HG02678 (cell line): Measurements from ENCODE around the gene NIFK.
"Not testable (repeated sequence)": the region's sequence is repeated elsewhere in the genome, so short reads cannot be mapped to it uniquely, and the experiment has no call there.

Experiments used
- ATAC-seq: cut with Tn5 transposase; IDR thresholded peaks from one replicate; pipeline ENCODE4 v1.9.1; 2021; ENCODE audit warnings: mild to moderate bottlenecking, moderate library complexity; ENCODE audit not compliant: unreplicated experiment

Gene NIFK

DNA sequence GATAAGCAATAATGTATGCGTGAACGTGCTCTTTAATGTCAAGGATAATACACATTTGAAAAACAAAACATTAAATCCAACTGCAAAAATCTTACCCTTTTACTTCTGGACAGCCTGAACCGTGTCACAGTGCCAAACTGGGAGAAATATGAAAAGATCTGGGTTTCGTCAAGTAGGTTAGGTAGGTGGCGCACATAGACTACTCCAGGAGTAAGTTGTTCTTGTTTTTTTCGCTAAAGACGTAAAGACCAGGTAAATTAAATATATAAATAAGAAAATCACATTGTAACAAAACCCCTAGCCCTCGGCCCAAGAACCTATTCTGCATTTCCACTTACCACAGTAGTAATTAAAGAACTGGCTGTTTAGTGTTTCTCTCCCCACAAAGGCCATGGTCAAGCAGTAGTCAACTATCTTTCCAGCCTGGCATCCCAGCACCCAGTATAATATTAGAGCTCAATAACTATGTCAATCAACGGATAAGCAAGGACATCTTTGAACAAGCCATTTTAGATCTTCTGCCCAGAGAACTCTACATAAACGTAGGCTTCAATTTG lies 1.1 kb downstream of the NIFK start:
- no peak for ATAC-seq

- ATAC-seq = not testable (repeated sequence)
Measured at GRCh38 chr2:121734544-121734943, 2.1 kb downstream of the NIFK start.

DNA sequence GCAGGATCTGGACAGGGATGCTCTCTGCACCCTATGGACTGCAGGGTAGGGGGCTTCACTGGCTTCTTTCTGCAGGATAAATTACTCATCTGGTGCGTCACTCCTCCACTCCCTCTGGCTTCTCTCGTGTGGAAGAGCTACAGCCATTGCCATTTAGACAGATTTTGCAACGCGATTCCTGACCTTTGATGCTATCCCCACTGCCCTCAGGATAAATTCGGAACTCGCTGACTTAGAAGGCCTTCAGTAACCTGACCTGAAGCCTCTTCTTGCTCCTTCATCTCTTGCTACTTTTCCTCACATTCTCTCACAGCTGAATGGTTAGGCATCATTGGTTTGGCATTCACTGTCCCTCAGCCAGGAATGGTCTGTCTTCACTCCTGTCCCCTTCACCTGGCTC lies 5.3 kb downstream of the NIFK start:
- no peak for ATAC-seq

GRCh38 chr2:121727950-121728349 lies 8.7 kb downstream of the NIFK start:
- ATAC-seq = no peak

DNA sequence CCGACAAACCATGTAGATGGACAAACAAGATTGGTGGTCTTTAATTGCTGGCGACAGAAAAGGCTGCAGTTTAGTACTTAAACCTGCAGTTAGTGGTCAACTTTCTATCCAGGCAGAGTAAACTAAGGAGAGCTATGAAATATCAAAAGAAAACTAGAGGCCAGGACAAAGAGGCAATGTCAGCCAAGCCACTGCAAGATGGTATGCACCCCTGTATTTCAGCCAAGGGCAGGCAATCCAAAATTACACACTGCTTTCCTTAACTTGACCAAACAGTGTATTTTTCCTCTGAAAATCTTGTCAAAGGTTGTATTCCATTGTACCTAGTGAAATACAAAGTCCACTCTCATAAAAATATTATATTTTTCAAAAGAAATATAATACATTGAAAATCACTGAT lies 9.3 kb downstream of the NIFK start:
- no peak for ATAC-seq

DNA sequence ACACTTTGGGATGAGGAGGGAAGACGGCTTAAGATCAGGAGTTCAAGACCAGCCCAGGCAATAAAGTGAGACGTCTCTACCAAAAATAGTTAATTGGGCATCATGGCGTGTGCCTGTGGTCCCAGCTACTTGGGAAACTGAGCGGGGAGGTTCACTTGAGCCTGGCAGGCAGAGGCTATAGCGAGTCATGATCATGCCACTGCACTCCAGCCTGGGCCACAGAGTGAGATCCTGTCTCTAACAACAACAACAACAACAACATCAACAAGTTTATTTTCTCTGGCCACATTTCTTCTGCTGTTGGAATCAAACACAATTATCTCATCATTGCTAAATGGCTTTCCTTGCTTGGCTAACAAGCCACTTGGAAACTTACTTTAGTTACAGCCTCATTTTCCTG lies 13.4 kb downstream of the NIFK start:
- ATAC-seq = no peak

GRCh38 chr2:121722479-121722878 lies 14.2 kb downstream of the NIFK start:
- ATAC-seq = no peak

GRCh38 chr2:121721926-121722325 lies 14.7 kb downstream of the NIFK start:
- no peak for ATAC-seq

- ATAC-seq = no peak
Measured at GRCh38 chr2:121717529-121717928, 19.1 kb downstream of the NIFK start.

DNA sequence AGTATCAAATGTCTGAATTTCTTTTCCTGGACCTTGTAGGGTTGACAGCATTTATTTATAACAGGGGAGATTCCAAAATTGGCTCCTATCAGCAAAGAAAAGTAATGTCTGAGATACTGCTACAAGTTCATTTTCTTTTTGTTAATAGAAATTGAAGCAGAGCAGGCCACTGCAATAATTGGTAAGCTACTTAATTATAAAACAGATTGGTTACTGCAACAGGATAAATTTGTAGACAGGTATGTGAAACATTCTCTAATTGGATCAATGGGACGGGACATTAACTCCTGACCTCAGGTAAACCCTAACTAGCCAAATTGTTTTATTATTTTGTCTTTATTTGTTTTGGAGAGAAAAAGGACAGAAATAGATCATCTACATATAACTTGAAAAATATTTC lies 20.5 kb downstream of the NIFK start:
- no peak for ATAC-seq

DNA sequence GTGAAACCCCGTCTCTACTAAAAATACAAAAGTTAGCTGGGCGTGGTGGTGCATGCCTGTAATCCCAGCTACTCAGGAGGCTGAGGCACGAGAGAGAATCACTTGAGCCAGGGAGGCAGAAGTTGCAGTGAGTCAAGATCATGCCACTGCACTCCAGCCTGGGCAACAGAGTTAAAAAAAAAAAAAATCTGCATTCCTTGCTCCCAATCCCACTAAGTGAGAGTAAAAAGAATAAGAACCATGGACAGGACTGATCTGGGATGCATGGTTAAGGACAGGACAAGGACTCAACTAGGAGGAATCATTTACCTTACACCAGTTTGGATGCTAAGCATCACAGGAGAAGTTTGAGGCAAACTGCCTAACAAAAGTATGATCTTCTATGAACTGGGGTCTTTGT lies 25.2 kb downstream of the NIFK start:
- ATAC-seq = not testable (repeated sequence)

GRCh38 chr2:121710470-121711170 lies 26.1 kb downstream of the NIFK start:
- no peak for ATAC-seq

- ATAC-seq = no peak
Measured at GRCh38 chr2:121709776-121710469, 26.8 kb downstream of the NIFK start.

DNA sequence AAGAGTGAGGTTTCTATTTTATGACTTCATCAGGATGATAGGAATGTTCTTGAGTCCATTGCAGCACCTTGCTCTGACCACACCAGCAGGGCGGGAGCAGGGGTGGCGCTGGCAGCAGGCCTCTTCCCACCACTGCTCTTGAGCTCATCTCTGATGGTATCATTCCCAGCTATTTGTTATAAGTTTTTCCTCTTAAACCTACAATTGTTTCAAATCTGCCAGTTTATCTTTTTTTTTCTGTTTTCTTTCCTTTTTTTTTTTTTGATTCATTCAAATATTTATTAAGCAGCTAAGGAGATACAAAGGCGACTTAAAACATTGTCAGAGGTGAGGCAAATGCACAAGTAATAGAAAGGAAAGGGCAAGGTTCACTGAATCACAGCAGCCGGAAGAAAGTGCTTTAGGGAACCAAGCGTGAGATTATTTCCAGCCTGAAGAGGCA lies 28.7 kb downstream of the NIFK start:
- no peak for ATAC-seq

- ATAC-seq = no peak
Measured at GRCh38 chr2:121707344-121707919, 29.2 kb downstream of the NIFK start.

DNA sequence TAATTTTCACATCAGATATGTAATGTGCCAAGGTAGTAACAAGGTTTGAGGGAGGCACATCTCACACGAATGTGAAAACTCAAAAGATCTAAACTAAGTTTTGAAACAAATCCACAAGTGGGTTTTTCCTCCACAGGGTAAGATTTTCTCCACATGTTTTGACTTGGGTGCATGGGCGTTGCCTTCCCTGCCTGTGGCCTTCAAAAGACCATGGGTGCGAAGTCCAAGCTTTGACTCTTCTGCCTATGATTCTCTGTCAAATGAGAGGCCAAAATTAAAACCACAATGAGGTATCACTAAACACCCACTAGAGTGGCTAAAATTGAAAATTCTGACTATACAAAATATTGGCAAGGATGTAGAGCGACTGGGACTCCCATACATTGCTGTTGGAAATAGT lies 30.7 kb downstream of the NIFK start:
- no peak for ATAC-seq

GRCh38 chr2:121705390-121705789 lies 31.3 kb downstream of the NIFK start:
- no peak for ATAC-seq

- ATAC-seq = not testable (repeated sequence)
Measured at GRCh38 chr2:121701761-121702160, 34.9 kb downstream of the NIFK start.

DNA sequence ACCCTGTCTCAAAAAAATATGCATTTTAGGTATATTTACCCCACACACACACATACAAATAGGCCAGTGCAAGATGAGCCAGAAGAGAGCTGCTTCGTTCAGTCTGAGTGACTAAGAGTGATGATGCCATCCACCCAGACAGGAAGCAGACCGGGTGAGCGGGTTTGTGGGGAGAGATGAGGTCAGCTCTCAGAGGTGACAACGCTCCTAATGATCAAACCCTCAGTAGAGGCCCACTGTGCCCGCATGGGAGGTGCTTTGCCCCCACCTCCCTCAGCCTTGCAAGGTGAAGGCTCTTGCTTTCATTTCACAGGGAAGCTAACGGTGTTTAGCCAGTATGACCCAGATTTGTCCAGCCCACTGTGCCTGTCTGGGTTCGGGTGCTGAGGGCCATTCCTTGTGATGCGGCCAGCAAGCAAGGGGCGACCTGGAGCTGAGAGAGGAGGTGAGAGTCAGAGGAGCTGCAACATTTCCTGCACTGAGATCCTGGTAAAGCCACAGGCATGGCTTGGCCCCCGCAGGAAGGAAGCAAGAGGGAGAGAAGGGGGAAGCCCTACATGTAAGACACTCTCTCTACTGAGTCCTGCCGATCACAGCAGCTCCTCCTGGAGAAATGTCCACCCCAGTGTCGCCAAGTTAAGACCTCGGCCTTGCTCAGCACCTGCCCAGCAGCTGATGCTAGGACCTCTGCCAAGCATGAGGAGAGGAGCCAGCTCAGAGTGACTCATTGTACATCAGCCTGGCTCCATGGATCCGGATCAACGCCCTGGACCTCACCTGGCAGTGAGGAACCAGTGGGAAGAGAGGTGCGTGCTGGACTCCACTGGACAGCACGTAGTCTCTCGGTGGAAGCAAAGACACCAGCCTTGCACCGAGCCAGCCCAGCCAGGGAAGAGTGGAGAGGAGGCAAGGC lies 37.0 kb downstream of the NIFK start:
- ATAC-seq = peak; percentile 98

- ATAC-seq = no peak
Measured at GRCh38 chr2:121698318-121698930, 38.3 kb downstream of the NIFK start.
